H1 (cell line): ENCODE data around the gene SLC52A1. TPM values are rescaled to one million over a fixed set of nuclear protein-coding genes. Genes with fewer than 3 reads are reported as not detected.

Experiments
- BRCA1 ChIP-seq: IDR thresholded peaks from 2 replicates; pipeline ENCODE4 v1.6.1; 2012; ENCODE audit warnings: low read depth, low read length, improper control_type of control experiment
- KDM4A ChIP-seq: IDR thresholded peaks from one replicate; pipeline ENCODE4 v1.7.1; 2012; ENCODE audit warnings: low read depth, mild to moderate bottlenecking, moderate library complexity, low read length, inconsistent platforms; ENCODE audit not compliant: severe bottlenecking
- PHF8 ChIP-seq: fragments of 200-600 bp; sonication (generic); conservative IDR thresholded peaks from 2 replicates; pipeline ENCODE4 v1.7.1; 2012; ENCODE audit warnings: low read depth, mild to moderate bottlenecking, inconsistent platforms, low read length, moderate library complexity
- SIN3A ChIP-seq, 2 experiments: IDR thresholded peaks in 1 of 2; conservative IDR thresholded peaks in 1 of 2; 2 replicates each; pipeline ENCODE4 v1.6.1; 2011 to 2012; ENCODE audit warnings: low read length in 2 of 2, improper control_type of control experiment in 1 of 2, low read depth in 1 of 2, mild to moderate bottlenecking in 1 of 2
- SP2 ChIP-seq: IDR thresholded peaks from 2 replicates; pipeline ENCODE4 v1.6.1; 2012; ENCODE audit warnings: mild to moderate bottlenecking, low read length, inconsistent platforms
- TAF7 ChIP-seq: optimal IDR thresholded peaks from 2 replicates; pipeline ENCODE3; 2011; ENCODE audit warnings: low read depth, mild to moderate bottlenecking, inconsistent platforms, low read length, moderate library complexity, borderline replicate concordance
- TCF12 ChIP-seq: IDR thresholded peaks from 2 replicates; pipeline ENCODE4 v1.6.1; 2011; ENCODE audit warnings: low read depth, mild to moderate bottlenecking, low read length
- polyA plus RNA-seq, 7 experiments: library from polyadenylated mRNA; depleted of rRNA in 3 of 7; stranded (reverse) in 5 of 7; unstranded in 2 of 7; fragments of >200 nt in 5 of 7; fragments of 200-250 nt in 2 of 7; gene quantifications; 1 replicate in 5 of 7; 2 replicates in 1 of 7; 4 replicates in 1 of 7; pipeline versions ENCODE4 v1.2.1 to v1.2.3, GENCODE V29; 2011 to 2013; ENCODE audit warnings: missing spikeins in 2 of 7, mixed read lengths in 2 of 7
- total RNA-seq: library from RNA; stranded (reverse); fragmentation: NEBNext Ultra II Directional; extraction: Animal tissue kit (Norgen Biotek cat#: 25700); gene quantifications from 2 replicates; pipeline ENCODE4 v1.2.1, GENCODE V29; 2021
- TF ChIP-seq, protein P1 (sequence below): IDR thresholded peaks from 2 replicates; pipeline ENCODE4 v1.6.1; 2012; ENCODE audit warnings: inconsistent platforms

Gene SLC52A1
- total and polyA plus RNA-seq, 2 of the 8 experiments (the other 6 are each of a cell fraction or from before 2014, with no cell fraction given): 0.61 to 0.67 TPM

DNA sequence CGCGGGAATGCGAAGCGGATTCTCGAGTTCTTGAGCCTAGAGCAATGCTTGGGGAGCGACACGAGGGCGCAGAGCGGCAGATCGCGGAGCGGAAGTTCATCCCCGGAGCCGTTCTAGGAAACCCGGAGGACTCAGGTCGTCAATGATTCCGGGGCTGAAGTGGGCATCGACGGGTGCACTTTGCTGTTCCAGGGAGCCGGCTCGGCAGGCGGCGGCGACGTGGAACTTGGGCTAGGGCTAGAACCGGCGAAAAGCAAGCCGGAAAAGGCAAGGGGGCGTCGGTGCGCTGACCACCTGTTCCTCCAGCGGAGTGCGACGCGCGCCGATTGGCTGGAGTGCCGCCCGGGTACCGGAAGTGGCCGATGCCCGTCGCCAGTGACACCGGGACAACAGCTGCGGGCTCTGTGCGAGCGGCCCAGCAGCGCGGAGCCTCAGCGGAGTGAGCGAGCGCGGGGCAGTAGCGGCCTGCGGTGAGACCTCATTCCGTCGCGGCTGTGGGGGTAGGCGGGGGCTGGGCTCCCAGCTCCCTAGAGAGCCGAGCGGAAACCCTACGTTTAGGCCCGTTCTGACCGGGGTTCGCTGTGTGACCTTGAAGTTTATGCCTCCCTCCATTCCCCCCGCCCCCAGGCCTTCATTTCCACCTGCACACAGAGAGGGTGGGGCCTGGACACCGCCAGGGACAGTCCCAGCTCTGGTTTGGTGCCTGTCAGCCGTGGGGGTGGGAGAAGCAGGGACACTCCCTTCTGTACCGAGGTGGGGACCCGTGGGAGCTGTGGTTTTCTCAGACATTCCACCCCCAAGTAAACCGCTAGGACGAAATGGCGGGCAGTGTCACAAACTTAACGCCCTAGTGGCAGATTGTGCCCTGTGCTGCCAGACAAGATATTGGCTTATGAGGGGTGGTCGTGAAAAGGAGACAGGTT is 43.1 kb upstream of the SLC52A1 start, which contains the start of gene ZFP3 (continued):
- TF ChIP-seq, protein P1, sequence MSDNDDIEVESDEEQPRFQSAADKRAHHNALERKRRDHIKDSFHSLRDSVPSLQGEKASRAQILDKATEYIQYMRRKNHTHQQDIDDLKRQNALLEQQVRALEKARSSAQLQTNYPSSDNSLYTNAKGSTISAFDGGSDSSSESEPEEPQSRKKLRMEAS: peak; percentile 95
- TF ChIP-seq TAF7 (no peak), TCF12 (no peak), BRCA1 (no peak), PHF8 (0 out of 2 replicates have a peak, but pooled peaks have one; percentile 28), SP2 (peak; percentile 71), KDM4A (peak; percentile 89), SIN3A (conservative IDR thresholded peaks at IDR 0.05 in 1 of 2, IDR thresholded peaks at IDR 0.05 in 1 of 2; ENCODE audit: low read depth in 1 of 2, low read length in 2 of 2) (no peak)
